ENCODE data around the gene CCR2. TPM values are rescaled to one million over a fixed set of nuclear protein-coding genes. Genes with fewer than 3 reads are reported as not detected.

Gene CCR2
- not detected in 2 replicates for polyA plus RNA-seq (2011; rRNA removed)
- polyA minus RNA-seq (2011; rRNA and poly(A)+ RNA removed), result not detected in 2 replicates

DNA sequence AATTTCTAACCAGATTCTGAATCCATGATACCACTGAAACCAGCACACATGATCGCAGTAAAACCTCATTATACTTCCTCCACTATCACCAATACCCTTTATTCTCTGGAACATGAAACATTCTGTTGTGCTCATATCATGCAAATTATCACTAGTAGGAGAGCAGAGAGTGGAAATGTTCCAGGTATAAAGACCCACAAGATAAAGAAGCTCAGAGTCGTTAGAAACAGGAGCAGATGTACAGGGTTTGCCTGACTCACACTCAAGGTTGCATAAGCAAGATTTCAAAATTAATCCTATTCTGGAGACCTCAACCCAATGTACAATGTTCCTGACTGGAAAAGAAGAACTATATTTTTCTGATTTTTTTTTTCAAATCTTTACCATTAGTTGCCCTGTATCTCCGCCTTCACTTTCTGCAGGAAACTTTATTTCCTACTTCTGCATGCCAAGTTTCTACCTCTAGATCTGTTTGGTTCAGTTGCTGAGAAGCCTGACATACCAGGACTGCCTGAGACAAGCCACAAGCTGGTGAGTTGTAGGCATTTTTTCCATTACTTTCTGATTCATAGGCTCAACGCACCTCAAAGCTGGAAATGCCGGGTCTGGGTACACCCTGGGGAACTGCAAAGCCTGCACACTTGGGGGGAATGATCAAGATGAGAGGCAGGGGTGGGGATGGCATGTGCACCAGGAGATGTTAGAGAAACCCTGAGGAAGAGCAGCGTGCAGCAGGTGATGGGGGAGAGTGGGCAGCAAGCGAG, at the start of gene CCR2:
Gene CCR2, plus strand, starts transcription at position 465 of the 764 bp plus-strand sequence. CDS start 3,417 bp downstream, outside the sequence.
- TF ChIP-seq, protein P1, sequence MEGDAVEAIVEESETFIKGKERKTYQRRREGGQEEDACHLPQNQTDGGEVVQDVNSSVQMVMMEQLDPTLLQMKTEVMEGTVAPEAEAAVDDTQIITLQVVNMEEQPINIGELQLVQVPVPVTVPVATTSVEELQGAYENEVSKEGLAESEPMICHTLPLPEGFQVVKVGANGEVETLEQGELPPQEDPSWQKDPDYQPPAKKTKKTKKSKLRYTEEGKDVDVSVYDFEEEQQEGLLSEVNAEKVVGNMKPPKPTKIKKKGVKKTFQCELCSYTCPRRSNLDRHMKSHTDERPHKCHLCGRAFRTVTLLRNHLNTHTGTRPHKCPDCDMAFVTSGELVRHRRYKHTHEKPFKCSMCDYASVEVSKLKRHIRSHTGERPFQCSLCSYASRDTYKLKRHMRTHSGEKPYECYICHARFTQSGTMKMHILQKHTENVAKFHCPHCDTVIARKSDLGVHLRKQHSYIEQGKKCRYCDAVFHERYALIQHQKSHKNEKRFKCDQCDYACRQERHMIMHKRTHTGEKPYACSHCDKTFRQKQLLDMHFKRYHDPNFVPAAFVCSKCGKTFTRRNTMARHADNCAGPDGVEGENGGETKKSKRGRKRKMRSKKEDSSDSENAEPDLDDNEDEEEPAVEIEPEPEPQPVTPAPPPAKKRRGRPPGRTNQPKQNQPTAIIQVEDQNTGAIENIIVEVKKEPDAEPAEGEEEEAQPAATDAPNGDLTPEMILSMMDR (IDR thresholded peaks at IDR 0.05; ENCODE audit: insufficient read depth, low read depth, low read length), result no peak
- CTCF ChIA-PET, result interaction anchor here (0.6 to 2.0 kb wide), 3 partner anchors 12 to 135 kb away, joined by 3 to 8 read pairs (median 4); partner anchors contain the start of gene CCR5
- no peak within 1 kb of the TSS for H3K4me3 ChIP-seq (ENCODE audit: low read depth, low read length)
- POLR2A ChIA-PET, result no interaction called here
- H3K27me3 ChIP-seq (ENCODE audit: control insufficient read depth, insufficient read depth, low read length), result peaks cover 5% of the 10 kb centered on the region
- no peaks in the 10 kb centered on the region for H3K36me3 ChIP-seq (ENCODE audit: control insufficient read depth, insufficient read depth, low read length)
- no peak for DNase-seq (ENCODE audit: low read depth)

DNA sequence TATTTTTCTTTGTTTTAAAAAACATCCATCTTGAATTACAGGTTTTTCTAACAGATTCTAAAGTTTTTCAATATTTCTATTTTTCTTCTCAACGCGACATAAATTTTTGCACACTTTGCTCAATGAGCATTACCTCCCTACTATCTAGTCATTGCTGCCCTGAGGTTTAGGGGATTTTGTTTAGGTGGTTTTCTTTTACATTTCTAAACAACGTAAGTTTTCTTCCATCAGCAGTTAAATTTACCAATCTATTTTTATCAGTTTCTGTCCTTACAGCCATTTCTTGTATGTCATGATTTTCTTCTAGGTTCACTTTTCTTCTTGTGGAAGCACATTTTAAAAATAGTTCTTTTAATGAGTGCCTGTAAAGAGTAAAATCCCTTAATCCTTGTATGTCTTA, 49.2 kb upstream of the CCR2 start:
- ChIA-PET POLR2A (no interaction called here), CTCF (no interaction called here)
- TF ChIP-seq, protein P1 (IDR thresholded peaks at IDR 0.05; ENCODE audit: insufficient read depth, low read depth, low read length), result no peak
- Histone ChIP-seq H3K27me3 (ENCODE audit: control insufficient read depth, insufficient read depth, low read length) (peaks cover 3% of the 10 kb centered on the region; the same call in 1 of the 2 replicates), H3K36me3 (ENCODE audit: control insufficient read depth, insufficient read depth, low read length) (no peaks in the 10 kb centered on the region), H3K4me3 (ENCODE audit: low read depth, low read length) (no peak overlapping the region)
- DNase-seq (ENCODE audit: low read depth), result no peak

DNA sequence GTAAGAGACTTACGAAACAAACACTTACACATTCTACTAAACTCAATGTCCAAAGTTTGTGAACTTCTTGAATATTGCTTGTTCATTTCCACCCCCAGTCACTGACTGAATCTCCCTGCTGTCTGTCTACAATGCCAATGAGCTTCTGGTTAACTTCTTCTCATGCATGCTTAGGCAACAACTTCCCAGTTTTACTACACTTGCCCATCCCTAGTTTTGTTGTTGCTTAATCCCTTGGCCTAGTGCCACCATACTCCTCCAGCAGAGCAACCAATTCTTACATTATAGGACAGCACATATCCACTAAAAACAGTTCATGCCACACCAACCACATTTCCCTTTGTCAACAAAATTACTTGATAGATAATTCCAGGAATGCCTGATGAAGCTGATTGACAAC, 40.9 kb upstream of the CCR2 start:
- H3K36me3 ChIP-seq (ENCODE audit: control insufficient read depth, insufficient read depth, low read length), result no peaks in the 10 kb centered on the region
- no peaks in the 10 kb centered on the region for H3K27me3 ChIP-seq (ENCODE audit: control insufficient read depth, insufficient read depth, low read length)
- CTCF ChIA-PET, result interaction anchor here (1.4 kb wide), 1 partner anchor 65 kb away, joined by 4 read pairs; no protein-coding TSS in a partner anchor
- POLR2A ChIA-PET, result no interaction called here
- no peak for DNase-seq (ENCODE audit: low read depth)
- H3K4me3 ChIP-seq (ENCODE audit: low read depth, low read length), result no peak overlapping the region
- TF ChIP-seq, protein P1 (IDR thresholded peaks at IDR 0.05; ENCODE audit: insufficient read depth, low read depth, low read length), result no peak

DNA sequence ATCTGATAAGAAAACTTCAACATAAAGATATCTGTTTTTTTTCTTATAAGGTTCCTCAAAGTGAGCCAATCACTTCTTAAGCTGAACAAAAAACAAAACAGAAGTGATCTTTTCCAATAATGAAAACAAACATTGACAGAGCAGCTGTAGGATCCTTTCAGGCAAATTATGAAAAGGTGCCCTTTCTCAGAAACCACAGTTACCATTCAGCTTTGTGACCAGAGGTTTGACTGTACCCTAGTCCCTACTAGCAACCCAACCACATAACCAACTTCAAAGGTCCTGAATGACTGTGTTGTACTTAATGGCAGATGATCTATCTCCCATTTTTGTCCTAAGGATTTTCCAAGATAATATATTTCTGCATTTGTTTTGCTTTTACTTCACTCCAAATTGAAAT, 39.4 kb upstream of the CCR2 start:
- TF ChIP-seq, protein P1 (IDR thresholded peaks at IDR 0.05; ENCODE audit: insufficient read depth, low read depth, low read length), result no peak
- ChIA-PET POLR2A (no interaction called here), CTCF (no interaction called here)
- Histone ChIP-seq H3K36me3 (ENCODE audit: control insufficient read depth, insufficient read depth, low read length) (no peaks in the 10 kb centered on the region), H3K4me3 (ENCODE audit: low read depth, low read length) (no peak overlapping the region), H3K27me3 (ENCODE audit: control insufficient read depth, insufficient read depth, low read length) (no peaks in the 10 kb centered on the region)
- DNase-seq (ENCODE audit: low read depth), result no peak

DNA sequence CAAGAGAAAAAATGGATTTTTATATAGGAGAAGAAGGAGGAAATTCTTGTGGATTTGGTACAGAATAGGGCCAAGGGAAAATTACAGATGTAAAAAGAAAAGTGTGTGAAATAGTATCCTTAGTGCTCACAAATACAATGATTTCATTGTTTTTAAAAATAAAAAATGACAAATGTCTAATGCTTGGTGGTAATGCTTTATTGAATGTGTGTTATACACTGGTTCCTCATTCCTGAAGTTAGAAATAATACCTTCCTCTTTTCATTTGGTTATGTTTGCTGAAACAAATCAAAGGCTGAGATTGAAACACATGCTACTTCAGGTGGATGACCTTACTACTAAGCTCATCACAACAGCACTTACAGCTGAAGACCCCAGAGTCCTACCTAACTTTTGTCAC, 37.7 kb upstream of the CCR2 start:
- CTCF ChIA-PET, result no interaction called here
- TF ChIP-seq, protein P1 (IDR thresholded peaks at IDR 0.05; ENCODE audit: insufficient read depth, low read depth, low read length), result no peak
- Histone ChIP-seq H3K4me3 (ENCODE audit: low read depth, low read length) (no peak overlapping the region), H3K27me3 (ENCODE audit: control insufficient read depth, insufficient read depth, low read length) (no peaks in the 10 kb centered on the region), H3K36me3 (ENCODE audit: control insufficient read depth, insufficient read depth, low read length) (no peaks in the 10 kb centered on the region)
- POLR2A ChIA-PET, result no interaction called here
- DNase-seq (ENCODE audit: low read depth), result no peak

Measured in BJ (cell line).